Activated CD4-positive, alpha-beta T cell treated with anti-CD3 and anti-CD28 coated beads, Interleukin-2, amount 10 ng/mL, durations not matched to agents 24 days and 14 days (primary cell): ENCODE results near the gene RPS6KC1. TPM values are rescaled to one million over a fixed set of nuclear protein-coding genes. Genes with fewer than 3 reads are reported as not detected.

Experiments
- DNase-seq: peaks from one replicate; pipeline ENCODE4 v3.0.0; 2022
- H3K27ac Mint-ChIP-seq: one replicate; pipeline ENCODE4 v1.8.0; 2022; ENCODE audit warnings: mild to moderate bottlenecking, mixed read lengths
- H3K27me3 Mint-ChIP-seq: one replicate; pipeline ENCODE4 v1.8.0; 2022; ENCODE audit warnings: mixed read lengths
- H3K36me3 Mint-ChIP-seq: one replicate; pipeline ENCODE4 v1.8.0; 2022; ENCODE audit warnings: low read depth, mild to moderate bottlenecking, mixed read lengths
- H3K4me1 Mint-ChIP-seq: one replicate; pipeline ENCODE4 v1.8.0; 2021; ENCODE audit warnings: mixed read lengths
- H3K4me3 Mint-ChIP-seq: one replicate; pipeline ENCODE4 v1.8.0; 2022; ENCODE audit warnings: mild to moderate bottlenecking, moderate library complexity, mixed read lengths
- H3K9me3 Mint-ChIP-seq: one replicate; pipeline ENCODE4 v1.8.0; 2021; ENCODE audit warnings: mixed read lengths
- intact Hi-C: fragments of 100-400 bp; cut with micrococcal nuclease; formaldehyde crosslinking; loops from one replicate; pipeline ENCODE4 v1.15.1; 2023
- total RNA-seq: library from RNA; stranded (reverse); gene quantifications from 2 replicates; pipeline ENCODE4 v1.2.3, GENCODE V29; 2022

RPS6KC1 gene
- total RNA-seq, 1 donor from 2014 or later: 7.5 TPM

GRCh38 chr1:213320191-213320870, 269.3 kb downstream of the RPS6KC1 start:
- H3K36me3 Mint-ChIP-seq: no peaks in the 10 kb centered on the region
- no peak overlapping the region for H3K4me3 Mint-ChIP-seq
- intact Hi-C loops: no loop called here
- H3K4me1 Mint-ChIP-seq: no peaks in the 10 kb centered on the region
- no peak for DNase-seq
- no peaks in the 10 kb centered on the region for H3K9me3 Mint-ChIP-seq
- H3K27me3 Mint-ChIP-seq: no peaks in the 10 kb centered on the region
- H3K27ac Mint-ChIP-seq: no peak overlapping the region

Other genes starting within 250 kb of the RPS6KC1 start
- not detected in 2 replicates for gene SPATA45, start 203.6 kb upstream of the RPS6KC1 start, total RNA-seq
- gene FLVCR1, start 193.0 kb upstream of the RPS6KC1 start, total RNA-seq: 17.9 and 21.8 TPM in 2 replicates
- gene VASH2, start 100.7 kb upstream of the RPS6KC1 start, total RNA-seq: 0.54 and 0.84 TPM in 2 replicates
- gene ANGEL2, start 35.4 kb upstream of the RPS6KC1 start, total RNA-seq: 43.7 and 47.6 TPM in 2 replicates